GM12891 (cell line): ENCODE measurements around the gene HDAC4.

Experiments used
- POLR2AphosphoS5 ChIP-seq: IDR thresholded peaks from 2 replicates; pipeline ENCODE4 v1.6.1; 2011; ENCODE audit warnings: low read depth, low read length, control low read depth
- POU2F2 ChIP-seq: IDR thresholded peaks from 2 replicates; pipeline ENCODE4 v1.6.1; 2011; ENCODE audit warnings: low read depth, mild to moderate bottlenecking, control low read depth, low read length, moderate library complexity

GRCh38 chr2:239137165-239137897, 263.5 kb downstream of the HDAC4 start:
- TF ChIP-seq POU2F2 (no peak), POLR2AphosphoS5 (no peak)
